ENCODE results near the gene ASCC2. TPM values are rescaled to one million over a fixed set of nuclear protein-coding genes. Genes with fewer than 3 reads are reported as not detected.

Gene ASCC2
- polyA plus RNA-seq, 1 experiment, result 62.6 TPM

GRCh38 chr22:29819501-29819900, 18.6 kb downstream of the ASCC2 start:
- TF ChIP-seq CTCF (IDR thresholded peaks at IDR 0.05; ENCODE audit: insufficient read depth, low read depth, low read length), result no peak
- no peak overlapping the region for H3K4me3 ChIP-seq (ENCODE audit: low read depth, low read length)
- ChIA-PET POLR2A (no interaction called here), CTCF (no interaction called here)
- H3K36me3 ChIP-seq (ENCODE audit: control insufficient read depth, insufficient read depth, low read length), result peaks cover 11% of the 10 kb centered on the region
- H3K27me3 ChIP-seq (ENCODE audit: control insufficient read depth, insufficient read depth, low read length), result no peaks in the 10 kb centered on the region
- no peak for DNase-seq (ENCODE audit: low read depth)

- POLR2A ChIA-PET, result no interaction called here
Observed at GRCh38 chr22:29817724-29818123, 20.4 kb downstream of the ASCC2 start.

GRCh38 chr22:29816980-29817379, 21.1 kb downstream of the ASCC2 start:
- no peak for DNase-seq (ENCODE audit: low read depth)
- Histone ChIP-seq H3K4me3 (ENCODE audit: low read depth, low read length) (no peak overlapping the region), H3K27me3 (ENCODE audit: control insufficient read depth, insufficient read depth, low read length) (no peaks in the 10 kb centered on the region), H3K36me3 (ENCODE audit: control insufficient read depth, insufficient read depth, low read length) (peaks cover 19% of the 10 kb centered on the region)
- CTCF ChIA-PET, result interaction anchor here (0.6 to 0.9 kb wide), 3 partner anchors 16 to 253 kb away, joined by 3 read pairs; no protein-coding TSS in a partner anchor
- TF ChIP-seq CTCF (IDR thresholded peaks at IDR 0.05; ENCODE audit: insufficient read depth, low read depth, low read length), result no peak
- POLR2A ChIA-PET, result no interaction called here

More at GRCh38 chr22:29817724-29818123, 20.4 kb downstream of the ASCC2 start:
- CTCF ChIA-PET, result no interaction called here
- TF ChIP-seq CTCF (IDR thresholded peaks at IDR 0.05; ENCODE audit: insufficient read depth, low read depth, low read length), result no peak
- Histone ChIP-seq H3K4me3 (ENCODE audit: low read depth, low read length) (no peak overlapping the region), H3K36me3 (ENCODE audit: control insufficient read depth, insufficient read depth, low read length) (peaks cover 13% of the 10 kb centered on the region), H3K27me3 (ENCODE audit: control insufficient read depth, insufficient read depth, low read length) (no peaks in the 10 kb centered on the region)
- no peak for DNase-seq (ENCODE audit: low read depth)

- ChIA-PET CTCF (interaction anchor here (0.6 to 0.9 kb wide), 3 partner anchors 16 to 254 kb away, joined by 3 read pairs; no protein-coding TSS in a partner anchor), POLR2A (no interaction called here)
- peaks cover 20% of the 10 kb centered on the region for H3K36me3 ChIP-seq (ENCODE audit: control insufficient read depth, insufficient read depth, low read length)
- no peaks in the 10 kb centered on the region for H3K27me3 ChIP-seq (ENCODE audit: control insufficient read depth, insufficient read depth, low read length)
- no peak for DNase-seq (ENCODE audit: low read depth)
- no peak overlapping the region for H3K4me3 ChIP-seq (ENCODE audit: low read depth, low read length)
- no peak for TF ChIP-seq CTCF (IDR thresholded peaks at IDR 0.05; ENCODE audit: insufficient read depth, low read depth, low read length)
Observed at GRCh38 chr22:29816539-29816938, 21.5 kb downstream of the ASCC2 start.

GRCh38 chr22:29816128-29816527, 21.9 kb downstream of the ASCC2 start:
- POLR2A ChIA-PET, result interaction anchor here (0.6 kb wide), 1 partner anchor 205 kb away, joined by 8 read pairs; no protein-coding TSS in a partner anchor
- CTCF ChIA-PET, result no interaction called here
- no peaks in the 10 kb centered on the region for H3K27me3 ChIP-seq (ENCODE audit: control insufficient read depth, insufficient read depth, low read length)
- no peak for DNase-seq (ENCODE audit: low read depth)
- H3K36me3 ChIP-seq (ENCODE audit: control insufficient read depth, insufficient read depth, low read length), result peaks cover 22% of the 10 kb centered on the region
- no peak for TF ChIP-seq CTCF (IDR thresholded peaks at IDR 0.05; ENCODE audit: insufficient read depth, low read depth, low read length)
- H3K4me3 ChIP-seq (ENCODE audit: low read depth, low read length), result no peak overlapping the region
